Measurements from ENCODE around the gene METTL25B. TPM values are rescaled to one million over a fixed set of nuclear protein-coding genes. Genes with fewer than 3 reads are reported as not detected.

Gene METTL25B
- total RNA-seq: 10 to 100 TPM in 1 of 2 donors, 1 to 10 TPM in 1; 6.9 to 13.5 TPM
- polyA plus RNA-seq: 10 to 100 TPM; 10.2 to 12.7 TPM

DNA sequence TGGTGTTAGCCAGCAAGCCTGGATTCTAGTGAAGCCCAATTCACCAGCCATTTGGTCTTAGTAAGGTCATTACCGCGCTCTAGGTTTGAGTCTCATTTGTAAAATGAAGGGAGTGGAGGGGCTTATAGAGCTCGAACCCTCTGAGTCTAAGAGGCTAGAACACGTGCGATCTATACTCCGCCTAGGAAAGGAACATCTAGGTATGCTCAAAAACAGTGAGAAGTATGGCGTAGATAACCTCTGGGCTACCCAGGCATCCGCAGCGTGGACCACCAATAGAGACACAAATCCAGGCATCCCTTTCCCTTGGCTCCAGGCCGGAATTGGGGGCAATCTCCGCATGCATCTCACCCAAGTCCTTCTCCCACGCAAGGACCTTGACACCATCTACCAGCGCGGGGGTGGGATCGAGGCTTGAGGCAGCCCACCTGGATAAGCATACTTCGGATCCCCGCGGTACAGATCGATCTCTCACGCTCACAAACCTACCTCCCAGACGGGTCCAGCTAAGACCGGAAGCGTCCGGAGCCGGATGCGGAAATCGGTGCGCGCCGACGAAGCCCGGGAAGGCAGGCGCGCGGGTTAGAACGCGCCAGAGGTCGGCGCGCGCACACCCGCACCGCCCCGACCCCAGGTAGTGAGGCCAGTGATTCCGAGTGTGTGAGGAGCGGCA, at the start of gene METTL25B:
Gene METTL25B (plus strand): TSS at position 544 of the 673 bp plus-strand sequence. CDS start 636 bp downstream, outside the sequence.
- H3K9ac ChIP-seq (ENCODE audit: low read depth in 1 of 2, low read length in 2 of 2): peak within 1 kb of the TSS; percentile 87 to 93
- under 1% methylated on average over 46 of the region's 46 CpGs for WGBS
- peaks cover 5 to 23% (median 17%) of the 10 kb centered on the region in 4 donors for H3K36me3 ChIP-seq (ENCODE audit: control insufficient read depth in 4 of 4, insufficient read depth in 3 of 4, low read depth in 1 of 4, low read length in 3 of 4)
- H3K4me3 ChIP-seq (ENCODE audit: low read depth in 1 of 3, low read length in 3 of 3): peak within 1 kb of the TSS; percentile 84 to 99 (median 99)
- no peaks in the 10 kb centered on the region for H3K27me3 ChIP-seq (ENCODE audit: control insufficient read depth in 4 of 4, insufficient read depth in 4 of 4, low read length in 3 of 4)
- TF ChIP-seq, protein P1, sequence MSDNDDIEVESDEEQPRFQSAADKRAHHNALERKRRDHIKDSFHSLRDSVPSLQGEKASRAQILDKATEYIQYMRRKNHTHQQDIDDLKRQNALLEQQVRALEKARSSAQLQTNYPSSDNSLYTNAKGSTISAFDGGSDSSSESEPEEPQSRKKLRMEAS (IDR thresholded peaks at IDR 0.05): no peak
- TF ChIP-seq GABPA (IDR thresholded peaks at IDR 0.05 in 1 of 2, conservative IDR thresholded peaks at IDR 0.05 in 1 of 2): peak; percentile 81 to 93
- H3K27ac ChIP-seq (ENCODE audit: low read depth in 1 of 2, low read length in 2 of 2): peak within 1 kb of the TSS; percentile 89 to 91
- no peak for DNase-seq (ENCODE audit: low spot score)
- peaks cover 6 to 37% (median 35%) of the 10 kb centered on the region in 4 donors for H3K4me1 ChIP-seq (ENCODE audit: control insufficient read depth in 4 of 4, insufficient read depth in 4 of 4, low read length in 3 of 4)
- no peaks in the 10 kb centered on the region for H3K9me3 ChIP-seq (ENCODE audit: control insufficient read depth in 4 of 4, low read length in 3 of 4)

DNA sequence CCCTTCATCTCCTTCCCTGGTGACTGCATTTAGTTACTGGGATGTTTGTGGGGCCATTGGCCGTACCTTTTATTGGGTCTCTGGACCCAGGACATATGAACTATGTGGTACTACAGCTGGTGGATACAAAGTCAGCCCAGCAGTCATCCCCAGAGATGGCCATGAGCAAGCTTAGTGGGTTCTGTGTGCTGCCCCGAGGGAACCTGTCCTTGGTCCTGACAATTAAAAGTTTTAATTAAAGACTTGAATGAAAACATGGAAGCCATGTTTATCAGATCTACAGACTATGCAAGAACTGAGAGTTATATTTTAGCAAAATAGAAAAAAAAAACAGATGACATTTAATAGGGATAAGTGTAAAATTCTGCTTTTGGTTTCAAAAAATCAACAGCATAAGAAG, 48.2 kb upstream of the METTL25B start:
- H3K36me3 ChIP-seq (ENCODE audit: control insufficient read depth in 4 of 4, insufficient read depth in 3 of 4, low read depth in 1 of 4, low read length in 3 of 4): no peaks in the 10 kb centered on the region
- no peak overlapping the region for H3K27ac ChIP-seq (ENCODE audit: low read depth in 1 of 2, low read length in 2 of 2)
- H3K4me1 ChIP-seq (ENCODE audit: control insufficient read depth in 4 of 4, insufficient read depth in 4 of 4, low read length in 3 of 4): peaks cover 0 to 8% (median 3%) of the 10 kb centered on the region in 4 donors
- 56% methylated on average over 2 of the region's 2 CpGs for WGBS
- no peaks in the 10 kb centered on the region for H3K9me3 ChIP-seq (ENCODE audit: control insufficient read depth in 4 of 4, low read length in 3 of 4)
- TF ChIP-seq TAF1 (conservative IDR thresholded peaks at IDR 0.05) (no peak), NR2F2 (IDR thresholded peaks at IDR 0.05) (no peak), FOXA2 (IDR thresholded peaks at IDR 0.05) (no peak), RAD21 (IDR thresholded peaks at IDR 0.05) (no peak), GABPA (IDR thresholded peaks at IDR 0.05 in 1 of 2, conservative IDR thresholded peaks at IDR 0.05 in 1 of 2) (no peak), EGR1 (IDR thresholded peaks at IDR 0.05; ENCODE audit: low read depth in 2 of 2) (no peak), YY1 (IDR thresholded peaks at IDR 0.05) (no peak)
- TF ChIP-seq, protein P1 (IDR thresholded peaks at IDR 0.05): no peak
- TF ChIP-seq, protein P2, sequence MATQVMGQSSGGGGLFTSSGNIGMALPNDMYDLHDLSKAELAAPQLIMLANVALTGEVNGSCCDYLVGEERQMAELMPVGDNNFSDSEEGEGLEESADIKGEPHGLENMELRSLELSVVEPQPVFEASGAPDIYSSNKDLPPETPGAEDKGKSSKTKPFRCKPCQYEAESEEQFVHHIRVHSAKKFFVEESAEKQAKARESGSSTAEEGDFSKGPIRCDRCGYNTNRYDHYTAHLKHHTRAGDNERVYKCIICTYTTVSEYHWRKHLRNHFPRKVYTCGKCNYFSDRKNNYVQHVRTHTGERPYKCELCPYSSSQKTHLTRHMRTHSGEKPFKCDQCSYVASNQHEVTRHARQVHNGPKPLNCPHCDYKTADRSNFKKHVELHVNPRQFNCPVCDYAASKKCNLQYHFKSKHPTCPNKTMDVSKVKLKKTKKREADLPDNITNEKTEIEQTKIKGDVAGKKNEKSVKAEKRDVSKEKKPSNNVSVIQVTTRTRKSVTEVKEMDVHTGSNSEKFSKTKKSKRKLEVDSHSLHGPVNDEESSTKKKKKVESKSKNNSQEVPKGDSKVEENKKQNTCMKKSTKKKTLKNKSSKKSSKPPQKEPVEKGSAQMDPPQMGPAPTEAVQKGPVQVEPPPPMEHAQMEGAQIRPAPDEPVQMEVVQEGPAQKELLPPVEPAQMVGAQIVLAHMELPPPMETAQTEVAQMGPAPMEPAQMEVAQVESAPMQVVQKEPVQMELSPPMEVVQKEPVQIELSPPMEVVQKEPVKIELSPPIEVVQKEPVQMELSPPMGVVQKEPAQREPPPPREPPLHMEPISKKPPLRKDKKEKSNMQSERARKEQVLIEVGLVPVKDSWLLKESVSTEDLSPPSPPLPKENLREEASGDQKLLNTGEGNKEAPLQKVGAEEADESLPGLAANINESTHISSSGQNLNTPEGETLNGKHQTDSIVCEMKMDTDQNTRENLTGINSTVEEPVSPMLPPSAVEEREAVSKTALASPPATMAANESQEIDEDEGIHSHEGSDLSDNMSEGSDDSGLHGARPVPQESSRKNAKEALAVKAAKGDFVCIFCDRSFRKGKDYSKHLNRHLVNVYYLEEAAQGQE (IDR thresholded peaks at IDR 0.05): no peak
- peaks cover 0 to 7% (median 4%) of the 10 kb centered on the region in 4 donors for H3K27me3 ChIP-seq (ENCODE audit: control insufficient read depth in 4 of 4, insufficient read depth in 4 of 4, low read length in 3 of 4)
- no peak for DNase-seq (ENCODE audit: low spot score)
- no peak overlapping the region for H3K4me3 ChIP-seq (ENCODE audit: low read depth in 1 of 3, low read length in 3 of 3)
- H3K9ac ChIP-seq (ENCODE audit: low read depth in 1 of 2, low read length in 2 of 2): no peak overlapping the region

DNA sequence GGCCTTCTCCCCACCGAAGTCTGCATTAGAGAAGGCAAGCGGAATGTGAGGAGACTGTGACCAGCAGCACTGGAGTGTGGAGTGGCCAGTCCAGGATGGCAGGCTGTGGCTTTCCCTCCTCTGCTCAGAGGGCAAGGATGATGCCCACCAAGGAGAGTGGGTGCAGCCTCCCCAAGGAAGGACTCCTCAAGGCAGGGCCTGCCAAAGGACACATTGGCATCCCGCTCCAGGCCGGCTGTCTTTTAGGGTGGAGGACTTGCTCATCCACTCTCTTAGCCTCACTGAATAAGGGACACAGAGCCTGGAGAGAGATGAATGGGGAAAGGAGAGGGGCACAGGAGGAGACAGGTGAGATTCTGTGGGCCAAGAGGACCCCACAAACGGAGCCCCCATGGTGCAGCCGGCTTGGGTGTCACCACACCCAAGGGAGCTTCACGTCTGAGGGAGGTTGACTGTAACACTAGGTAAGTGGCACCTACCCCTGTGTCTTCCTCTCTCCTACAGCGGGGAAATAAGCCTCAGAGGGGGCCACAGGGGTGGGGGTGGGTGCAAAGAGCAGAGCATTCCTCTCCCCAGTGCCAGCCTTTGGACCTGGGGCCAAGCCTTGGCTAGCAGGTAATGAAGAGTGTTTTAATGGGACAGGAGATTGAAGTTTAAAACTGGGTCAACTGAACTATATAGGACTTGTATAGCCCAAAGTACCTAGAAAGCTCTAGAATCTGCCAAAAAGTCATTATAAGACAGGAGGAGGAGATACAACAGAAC, 46.9 kb upstream of the METTL25B start:
- no peak for DNase-seq (ENCODE audit: low spot score)
- Histone ChIP-seq H3K4me1 (ENCODE audit: control insufficient read depth in 4 of 4, insufficient read depth in 4 of 4, low read length in 3 of 4) (peaks cover 0 to 8% (median 3%) of the 10 kb centered on the region in 4 donors), H3K27me3 (ENCODE audit: control insufficient read depth in 4 of 4, insufficient read depth in 4 of 4, low read length in 3 of 4) (peaks cover 0 to 7% (median 4%) of the 10 kb centered on the region in 4 donors), H3K36me3 (ENCODE audit: control insufficient read depth in 4 of 4, insufficient read depth in 3 of 4, low read depth in 1 of 4, low read length in 3 of 4) (no peaks in the 10 kb centered on the region), H3K4me3 (ENCODE audit: low read depth in 1 of 3, low read length in 3 of 3) (no peak overlapping the region), H3K9ac (ENCODE audit: low read depth in 1 of 2, low read length in 2 of 2) (no peak overlapping the region), H3K27ac (ENCODE audit: low read depth in 1 of 2, low read length in 2 of 2) (no peak overlapping the region), H3K9me3 (ENCODE audit: control insufficient read depth in 4 of 4, low read length in 3 of 4) (no peaks in the 10 kb centered on the region)
- TF ChIP-seq GABPA (IDR thresholded peaks at IDR 0.05 in 1 of 2, conservative IDR thresholded peaks at IDR 0.05 in 1 of 2) (no peak), YY1 (IDR thresholded peaks at IDR 0.05) (no peak), JUND (IDR thresholded peaks at IDR 0.05) (no peak), RAD21 (IDR thresholded peaks at IDR 0.05) (no peak), FOXA2 (IDR thresholded peaks at IDR 0.05) (no peak), TAF1 (conservative IDR thresholded peaks at IDR 0.05) (no peak)
- TF ChIP-seq, protein P3, sequence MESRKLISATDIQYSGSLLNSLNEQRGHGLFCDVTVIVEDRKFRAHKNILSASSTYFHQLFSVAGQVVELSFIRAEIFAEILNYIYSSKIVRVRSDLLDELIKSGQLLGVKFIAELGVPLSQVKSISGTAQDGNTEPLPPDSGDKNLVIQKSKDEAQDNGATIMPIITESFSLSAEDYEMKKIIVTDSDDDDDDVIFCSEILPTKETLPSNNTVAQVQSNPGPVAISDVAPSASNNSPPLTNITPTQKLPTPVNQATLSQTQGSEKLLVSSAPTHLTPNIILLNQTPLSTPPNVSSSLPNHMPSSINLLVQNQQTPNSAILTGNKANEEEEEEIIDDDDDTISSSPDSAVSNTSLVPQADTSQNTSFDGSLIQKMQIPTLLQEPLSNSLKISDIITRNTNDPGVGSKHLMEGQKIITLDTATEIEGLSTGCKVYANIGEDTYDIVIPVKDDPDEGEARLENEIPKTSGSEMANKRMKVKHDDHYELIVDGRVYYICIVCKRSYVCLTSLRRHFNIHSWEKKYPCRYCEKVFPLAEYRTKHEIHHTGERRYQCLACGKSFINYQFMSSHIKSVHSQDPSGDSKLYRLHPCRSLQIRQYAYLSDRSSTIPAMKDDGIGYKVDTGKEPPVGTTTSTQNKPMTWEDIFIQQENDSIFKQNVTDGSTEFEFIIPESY (IDR thresholded peaks at IDR 0.05): no peak
- whole genome bisulfite sequencing: 71% methylated on average over 8 of the region's 8 CpGs

Data from liver (tissue), 9 donors.